ENCODE data around the gene ASPN. TPM values are rescaled to one million over a fixed set of nuclear protein-coding genes. Genes with fewer than 3 reads are reported as not detected.

ASPN gene
- total and polyA plus RNA-seq, 2 experiments from 2014 or later: 5.3 to 6.3 TPM

DNA sequence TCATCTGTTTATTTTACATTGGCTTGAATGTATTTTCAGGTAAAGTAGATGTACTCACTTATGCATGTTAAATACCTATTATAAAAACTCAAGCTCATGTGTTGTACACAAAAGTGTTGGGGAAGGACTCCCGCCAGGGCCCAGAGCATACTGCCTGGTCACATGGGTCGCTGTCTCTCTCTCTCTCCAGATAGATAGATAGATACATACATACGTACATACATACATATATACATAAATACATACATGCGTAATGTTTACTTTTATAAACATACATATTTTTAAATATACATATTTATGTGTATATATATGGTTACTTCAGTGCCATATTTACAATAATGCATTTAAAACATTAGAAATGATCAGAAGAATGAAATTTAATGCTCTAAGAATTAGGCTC lies 24.7 kb downstream of the ASPN start:
- H4K20me1 ChIP-seq (ENCODE audit: insufficient read depth): no peaks in the 10 kb centered on the region
- TF ChIP-seq EZH2phosphoT487 (IDR thresholded peaks at IDR 0.05; ENCODE audit: insufficient read depth, low read depth) (no peak), EZH2 (IDR thresholded peaks at IDR 0.05; ENCODE audit: insufficient read depth, poor library complexity, severe bottlenecking) (no peak)
- no peaks in the 10 kb centered on the region for H3F3A ChIP-seq (ENCODE audit: insufficient read depth)
- in situ Hi-C loops (cut with MboI): no loop called here
- no peaks in the 10 kb centered on the region for H3K9me2 ChIP-seq (ENCODE audit: insufficient read depth)
- H3K4me1 ChIP-seq (ENCODE audit: insufficient read depth): no peaks in the 10 kb centered on the region
- no peaks in the 10 kb centered on the region for H3K36me3 ChIP-seq (ENCODE audit: low read depth)
- WGBS, 2 experiments (ENCODE audit: low coverage in 1 of 2, low lambda C conversion rate in 2 of 2, missing lambda C conversion rate in 2 of 2): 91 to 97% methylated on average over 4 of the region's 4 CpGs
- H3K79me2 ChIP-seq (ENCODE audit: insufficient read depth): no peaks in the 10 kb centered on the region
- H2AFZ ChIP-seq: no peak overlapping the region
- no peak for DNase-seq
- H3K27me3 ChIP-seq (replicated peaks; ENCODE audit: insufficient read depth): no peaks in the 10 kb centered on the region
- no peaks in the 10 kb centered on the region for H3K9me3 ChIP-seq (ENCODE audit: low read depth)
- H3K4me2 ChIP-seq (ENCODE audit: unreplicated experiment): no peak overlapping the region
- no peak overlapping the region for H3K27ac ChIP-seq
- no peak overlapping the region for H3K4me3 ChIP-seq
- H3K9ac ChIP-seq: no peak overlapping the region

DNA sequence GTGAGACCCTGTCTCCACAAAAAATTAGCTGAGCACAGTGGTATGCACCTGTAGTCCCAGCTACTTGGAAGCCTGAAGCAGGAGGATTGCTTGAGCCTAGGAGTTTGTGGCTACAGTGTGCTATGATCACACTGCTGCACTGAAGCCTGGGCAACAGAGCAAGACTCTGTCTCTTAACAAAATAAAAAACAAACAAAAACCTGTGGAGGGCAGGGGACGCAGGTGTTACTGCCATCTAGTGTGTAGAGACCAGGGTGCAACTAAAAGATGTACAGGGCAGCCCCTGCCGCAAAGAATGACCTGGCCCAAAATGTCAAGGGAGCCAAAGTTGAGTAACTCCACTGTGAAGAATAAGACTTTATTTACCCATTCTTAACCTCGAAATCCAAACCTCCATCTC lies 27.1 kb downstream of the ASPN start:
- H3K9ac ChIP-seq: no peak overlapping the region
- H3K9me2 ChIP-seq (ENCODE audit: insufficient read depth): no peaks in the 10 kb centered on the region
- no peaks in the 10 kb centered on the region for H3K4me1 ChIP-seq (ENCODE audit: insufficient read depth)
- no peaks in the 10 kb centered on the region for H4K20me1 ChIP-seq (ENCODE audit: insufficient read depth)
- no peak for DNase-seq
- H2AFZ ChIP-seq: no peak overlapping the region
- H3K36me3 ChIP-seq (ENCODE audit: low read depth): no peaks in the 10 kb centered on the region
- H3K27ac ChIP-seq: no peak overlapping the region
- no peaks in the 10 kb centered on the region for H3F3A ChIP-seq (ENCODE audit: insufficient read depth)
- H3K27me3 ChIP-seq (replicated peaks; ENCODE audit: insufficient read depth): no peaks in the 10 kb centered on the region
- no peak overlapping the region for H3K4me2 ChIP-seq (ENCODE audit: unreplicated experiment)
- in situ Hi-C loops (cut with MboI): no loop called here
- H3K79me2 ChIP-seq (ENCODE audit: insufficient read depth): no peaks in the 10 kb centered on the region
- H3K4me3 ChIP-seq: no peak overlapping the region
- WGBS, 2 experiments (ENCODE audit: low coverage in 1 of 2, low lambda C conversion rate in 2 of 2, missing lambda C conversion rate in 2 of 2): 85 to 94% methylated on average over 3 of the region's 3 CpGs
- no peaks in the 10 kb centered on the region for H3K9me3 ChIP-seq (ENCODE audit: low read depth)
- TF ChIP-seq EZH2 (IDR thresholded peaks at IDR 0.05; ENCODE audit: insufficient read depth, poor library complexity, severe bottlenecking) (no peak), EZH2phosphoT487 (IDR thresholded peaks at IDR 0.05; ENCODE audit: insufficient read depth, low read depth) (no peak)

GRCh38 chr9:92446536-92446935 lies 35.8 kb downstream of the ASPN start:
- H3K4me3 ChIP-seq: no peak overlapping the region
- in situ Hi-C loops (cut with MboI): loop anchor here (10.0 kb wide), 1 partner anchor 188 kb away; no protein-coding TSS in a partner anchor

GRCh38 chr9:92444841-92445240 lies 37.5 kb downstream of the ASPN start:
- Histone ChIP-seq H3K27me3 (replicated peaks; ENCODE audit: insufficient read depth) (no peaks in the 10 kb centered on the region), H3K4me1 (ENCODE audit: insufficient read depth) (peaks cover 3% of the 10 kb centered on the region), H3K9ac (no peak overlapping the region), H2AFZ (no peak overlapping the region), H3K27ac (no peak overlapping the region), H3K9me2 (ENCODE audit: insufficient read depth) (no peaks in the 10 kb centered on the region), H3F3A (ENCODE audit: insufficient read depth) (0 out of 2 replicates have a peak, but pooled peaks cover 4% of the 10 kb centered on the region), H3K4me3 (no peak overlapping the region), H3K4me2 (ENCODE audit: unreplicated experiment) (no peak overlapping the region), H3K79me2 (ENCODE audit: insufficient read depth) (no peaks in the 10 kb centered on the region), H4K20me1 (ENCODE audit: insufficient read depth) (no peaks in the 10 kb centered on the region), H3K9me3 (ENCODE audit: low read depth) (no peaks in the 10 kb centered on the region), H3K36me3 (ENCODE audit: low read depth) (no peaks in the 10 kb centered on the region)
- no peak for DNase-seq
- TF ChIP-seq EZH2phosphoT487 (IDR thresholded peaks at IDR 0.05; ENCODE audit: insufficient read depth, low read depth): no peak
- TF ChIP-seq EZH2 (IDR thresholded peaks at IDR 0.05; ENCODE audit: insufficient read depth, poor library complexity, severe bottlenecking): no peak
- 78 to 85% methylated on average over 4 of the region's 4 CpGs for WGBS, 2 experiments (ENCODE audit: low coverage in 1 of 2, low lambda C conversion rate in 2 of 2, missing lambda C conversion rate in 2 of 2)
- in situ Hi-C loops (cut with MboI): loop anchor here (10.0 kb wide), 1 partner anchor 190 kb away; no protein-coding TSS in a partner anchor

More at GRCh38 chr9:92446536-92446935, 35.8 kb downstream of the ASPN start:
- Histone ChIP-seq H3K79me2 (ENCODE audit: insufficient read depth) (no peaks in the 10 kb centered on the region), H3K9ac (no peak overlapping the region), H3K27me3 (replicated peaks; ENCODE audit: insufficient read depth) (no peaks in the 10 kb centered on the region), H2AFZ (no peak overlapping the region), H4K20me1 (ENCODE audit: insufficient read depth) (no peaks in the 10 kb centered on the region), H3F3A (ENCODE audit: insufficient read depth) (no peaks in the 10 kb centered on the region), H3K36me3 (ENCODE audit: low read depth) (no peaks in the 10 kb centered on the region), H3K27ac (no peak overlapping the region), H3K9me3 (ENCODE audit: low read depth) (no peaks in the 10 kb centered on the region), H3K4me2 (ENCODE audit: unreplicated experiment) (no peak overlapping the region), H3K9me2 (ENCODE audit: insufficient read depth) (no peaks in the 10 kb centered on the region), H3K4me1 (ENCODE audit: insufficient read depth) (no peaks in the 10 kb centered on the region)
- TF ChIP-seq EZH2 (IDR thresholded peaks at IDR 0.05; ENCODE audit: insufficient read depth, poor library complexity, severe bottlenecking): no peak
- no peak for TF ChIP-seq EZH2phosphoT487 (IDR thresholded peaks at IDR 0.05; ENCODE audit: insufficient read depth, low read depth)
- DNase-seq: no peak

DNA sequence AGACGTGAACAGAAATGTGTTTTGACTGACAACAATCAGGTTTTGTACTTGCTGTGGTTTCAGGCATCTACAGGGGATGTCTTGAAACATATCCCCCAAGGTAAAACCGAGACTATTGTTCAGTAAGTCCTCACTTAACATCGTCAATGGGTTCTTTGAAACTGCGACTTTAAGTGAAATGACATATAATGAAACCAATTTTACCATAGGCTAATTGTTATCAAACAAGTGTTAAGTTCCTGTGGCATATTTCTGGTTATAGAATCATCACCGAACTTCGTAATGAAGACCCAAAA lies 41.6 kb downstream of the ASPN start:
- no peaks in the 10 kb centered on the region for H3K36me3 ChIP-seq (ENCODE audit: low read depth)
- no peak overlapping the region for H3K27ac ChIP-seq
- H3K4me3 ChIP-seq: no peak overlapping the region
- H3K79me2 ChIP-seq (ENCODE audit: insufficient read depth): no peaks in the 10 kb centered on the region
- no peaks in the 10 kb centered on the region for H3K9me3 ChIP-seq (ENCODE audit: low read depth)
- in situ Hi-C loops (cut with MboI): loop anchor here (10.0 kb wide), 1 partner anchor 194 kb away; no protein-coding TSS in a partner anchor
- H3K4me1 ChIP-seq (ENCODE audit: insufficient read depth): peaks cover 9% of the 10 kb centered on the region
- H3K9me2 ChIP-seq (ENCODE audit: insufficient read depth): no peaks in the 10 kb centered on the region
- no peak overlapping the region for H2AFZ ChIP-seq
- H3K27me3 ChIP-seq (replicated peaks; ENCODE audit: insufficient read depth): no peaks in the 10 kb centered on the region
- 91 to 94% methylated on average over 6 of the region's 6 CpGs for WGBS, 2 experiments (ENCODE audit: low coverage in 1 of 2, low lambda C conversion rate in 2 of 2, missing lambda C conversion rate in 2 of 2)
- H3F3A ChIP-seq (ENCODE audit: insufficient read depth): 0 out of 2 replicates have a peak, but pooled peaks cover 4% of the 10 kb centered on the region
- no peak for TF ChIP-seq EZH2 (IDR thresholded peaks at IDR 0.05; ENCODE audit: insufficient read depth, poor library complexity, severe bottlenecking)
- TF ChIP-seq EZH2phosphoT487 (IDR thresholded peaks at IDR 0.05; ENCODE audit: insufficient read depth, low read depth): no peak
- H4K20me1 ChIP-seq (ENCODE audit: insufficient read depth): no peaks in the 10 kb centered on the region
- DNase-seq: no peak
- no peak overlapping the region for H3K9ac ChIP-seq
- H3K4me2 ChIP-seq (ENCODE audit: unreplicated experiment): no peak overlapping the region

Measured in GM23248 (cell line).